Dermis blood vessel endothelial cell (primary cell): ENCODE measurements around the gene RUNX1. TPM values are rescaled to one million over a fixed set of nuclear protein-coding genes. Genes with fewer than 3 reads are reported as not detected.

ENCODE experiments used
- DNase-seq: peaks from one replicate; pipeline ENCODE4 v3.0.0; 2010
- total RNA-seq: library from RNA; depleted of rRNA; stranded (reverse); fragments of >200 nt; gene quantifications from 2 replicates; pipeline ENCODE4 v1.2.3, GENCODE V29; 2014

The RUNX1 gene
- total RNA-seq, 1 donor from 2014 or later, result 1.7 TPM

DNA sequence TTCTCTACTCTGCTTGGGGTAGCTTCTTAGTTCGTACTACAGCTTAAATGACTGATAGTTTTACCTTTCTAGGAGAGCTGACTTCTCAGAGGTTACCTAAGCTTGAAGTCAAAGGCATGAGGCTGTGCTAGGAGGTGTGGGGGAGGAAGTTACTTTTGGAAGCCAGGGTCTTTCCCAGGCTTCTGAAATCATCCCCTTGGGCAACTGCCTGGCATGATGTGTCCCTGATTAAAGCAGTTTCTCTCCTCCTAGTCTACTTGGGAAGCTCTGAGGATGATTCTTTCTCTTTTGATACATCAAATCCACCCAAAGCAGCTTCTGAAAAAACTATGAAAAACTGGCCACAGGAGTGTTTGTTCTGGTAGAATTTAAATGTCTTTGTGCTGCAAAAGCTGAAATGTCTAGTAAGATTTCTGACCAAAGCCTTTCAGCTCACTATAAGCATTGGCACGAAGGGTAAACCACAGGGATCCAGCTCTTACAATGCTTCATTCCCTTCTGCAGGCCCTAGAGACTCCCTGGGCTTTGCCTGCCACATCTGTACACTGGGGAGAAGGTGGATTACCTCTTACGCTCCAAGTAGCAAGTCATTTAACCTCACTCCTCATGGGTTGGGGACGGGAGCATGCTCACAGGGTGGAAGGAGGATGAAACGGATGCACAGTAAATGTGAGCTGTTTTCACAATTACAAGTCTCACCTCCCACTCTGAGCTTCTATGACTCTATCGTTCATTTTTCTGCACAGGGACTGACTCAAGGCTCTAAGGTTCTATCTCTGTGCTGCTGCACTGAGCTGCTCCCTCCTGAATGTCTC lies 59.6 kb downstream of the RUNX1 start:
- no peak for DNase-seq

GRCh38 chr21:34988625-34989024 lies 60.5 kb downstream of the RUNX1 start:
- no peak for DNase-seq

DNA sequence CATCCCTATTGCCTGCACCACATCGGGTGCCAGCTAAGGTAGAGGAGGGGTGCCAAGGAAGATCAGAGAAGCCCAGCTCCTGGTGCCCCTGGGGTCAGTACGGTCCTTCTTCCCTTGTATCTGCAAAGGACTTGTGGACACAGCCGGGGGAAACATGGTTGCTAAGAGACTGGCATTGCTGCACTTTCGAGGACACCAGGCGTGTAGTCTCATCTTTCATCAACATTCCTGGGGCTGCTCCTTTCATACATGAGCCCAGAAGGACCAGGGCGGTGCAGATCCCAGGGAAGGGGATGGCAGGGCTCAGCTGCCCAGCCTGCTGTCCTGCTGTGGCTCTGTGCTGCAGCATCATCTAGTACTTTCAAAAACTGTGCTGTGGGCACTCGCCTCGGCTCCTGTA lies 61.0 kb downstream of the RUNX1 start:
- DNase-seq, result no peak

DNA sequence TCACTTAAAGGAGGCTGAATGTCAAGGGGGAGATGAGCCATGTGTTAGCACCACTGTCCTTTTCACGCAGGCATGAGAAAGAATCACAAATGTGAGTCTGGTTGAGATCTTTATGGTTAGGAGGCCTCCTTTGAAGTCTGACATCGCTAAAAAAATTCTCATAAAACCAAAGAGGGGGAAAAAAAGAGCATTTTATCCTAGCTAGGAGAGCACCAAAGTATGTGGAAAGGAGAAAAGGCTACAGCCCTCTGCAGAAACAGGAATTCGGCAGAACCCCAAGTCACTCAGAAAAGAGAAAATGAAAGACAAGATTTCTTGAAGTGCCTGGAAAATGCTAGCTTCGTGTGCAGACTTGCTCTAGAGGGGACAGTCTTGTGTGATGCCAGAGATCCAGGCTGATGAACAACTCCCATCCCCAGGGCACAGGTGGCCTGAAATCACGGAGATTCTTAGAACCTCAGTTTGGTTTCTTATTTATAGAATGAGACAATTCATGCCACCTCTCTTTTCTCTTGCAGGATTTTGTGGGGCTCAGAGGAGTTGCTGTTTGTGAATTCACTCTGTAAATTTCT lies 61.5 kb downstream of the RUNX1 start:
- no peak for DNase-seq

DNA sequence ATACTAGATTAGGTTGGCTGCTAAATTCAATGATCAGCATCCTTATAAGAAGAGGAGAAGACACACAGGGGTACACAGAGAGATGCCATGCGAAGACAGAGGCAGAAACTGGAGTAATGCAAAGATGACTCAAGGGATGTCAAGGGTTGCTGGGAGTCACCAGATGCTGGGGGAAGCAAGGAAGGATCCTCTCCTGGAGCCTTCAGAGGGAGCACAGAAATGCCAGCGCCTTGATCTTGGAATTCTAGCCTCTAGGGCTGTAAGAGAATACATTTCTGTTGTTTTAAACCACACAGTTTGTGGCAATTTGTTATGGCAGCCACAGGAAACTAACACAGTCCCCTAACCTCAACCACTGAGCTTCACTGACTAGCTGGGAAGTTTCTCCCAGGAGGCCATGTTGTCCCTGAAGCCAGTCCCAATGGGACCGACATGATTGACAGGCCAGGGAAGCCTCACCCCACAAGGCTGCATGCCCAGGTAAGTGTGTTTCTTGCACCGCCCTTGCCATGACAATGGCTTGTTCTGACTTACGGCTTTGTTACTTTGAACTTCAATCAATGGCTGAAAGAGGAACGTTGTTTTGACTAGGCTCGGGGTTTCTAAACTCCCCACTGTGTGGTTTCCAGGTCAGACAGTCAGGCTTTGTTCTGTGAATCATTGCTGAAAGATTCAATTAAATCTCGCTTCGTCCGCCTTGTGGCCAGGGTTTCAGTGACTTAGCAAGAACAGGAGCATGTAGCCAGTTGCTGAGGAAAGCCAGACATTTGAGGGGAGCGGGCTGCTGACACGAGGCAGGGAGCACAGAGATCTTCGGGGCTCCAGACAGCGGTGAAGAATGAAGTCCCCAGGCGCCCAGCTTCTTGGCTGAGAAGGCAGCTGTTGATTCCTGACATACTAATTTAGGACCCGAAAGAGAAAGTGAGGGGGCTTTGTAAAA lies 62.3 kb downstream of the RUNX1 start:
- no peak for DNase-seq

- DNase-seq, result no peak
Observed at GRCh38 chr21:34984356-34985058, 64.6 kb downstream of the RUNX1 start.

DNA sequence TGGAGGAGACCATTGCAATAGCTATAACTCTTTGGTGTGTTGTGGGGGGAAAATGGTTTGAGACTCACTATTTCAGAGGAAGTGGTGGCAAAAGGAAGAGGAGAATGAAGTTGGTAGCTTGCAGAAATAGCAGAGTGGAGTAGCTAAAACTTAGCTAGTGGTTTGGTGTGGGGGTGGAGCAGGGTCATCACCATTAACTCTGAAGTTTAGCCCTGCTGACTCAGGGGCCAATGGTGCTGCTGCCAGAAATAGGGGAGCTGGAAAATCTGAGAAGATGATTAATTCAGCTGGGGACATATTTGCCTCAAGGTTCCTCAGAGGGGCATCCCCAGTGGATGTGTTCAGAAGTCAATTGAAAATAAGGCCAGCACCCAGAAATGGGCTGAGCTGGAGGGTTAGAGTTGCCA lies 65.4 kb downstream of the RUNX1 start:
- DNase-seq, result peak; percentile 16

DNA sequence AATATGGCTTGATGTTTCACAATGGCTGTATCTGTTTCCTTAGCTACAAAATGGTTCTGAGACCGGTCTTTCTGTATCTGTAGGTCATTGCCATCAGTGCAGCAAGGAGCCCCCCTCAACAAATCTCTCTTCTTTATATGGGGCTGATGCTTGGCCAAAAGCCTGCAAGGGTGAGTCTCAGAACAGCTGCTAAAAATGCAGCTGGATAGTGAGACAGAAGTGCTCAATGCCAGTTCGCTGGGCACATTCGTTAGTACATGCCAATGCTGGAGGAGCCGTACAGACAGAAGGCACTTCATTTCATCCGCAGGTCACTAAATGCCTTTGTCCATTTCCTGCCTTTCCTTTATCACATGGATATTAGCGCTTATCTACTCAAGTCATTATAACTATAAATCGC lies 67.3 kb downstream of the RUNX1 start:
- no peak for DNase-seq

GRCh38 chr21:34980423-34981115 lies 68.5 kb downstream of the RUNX1 start:
- DNase-seq, result no peak

- no peak for DNase-seq
Observed at GRCh38 chr21:34979383-34979782, 69.7 kb downstream of the RUNX1 start.

GRCh38 chr21:34977333-34977732 lies 71.8 kb downstream of the RUNX1 start:
- no peak for DNase-seq

DNA sequence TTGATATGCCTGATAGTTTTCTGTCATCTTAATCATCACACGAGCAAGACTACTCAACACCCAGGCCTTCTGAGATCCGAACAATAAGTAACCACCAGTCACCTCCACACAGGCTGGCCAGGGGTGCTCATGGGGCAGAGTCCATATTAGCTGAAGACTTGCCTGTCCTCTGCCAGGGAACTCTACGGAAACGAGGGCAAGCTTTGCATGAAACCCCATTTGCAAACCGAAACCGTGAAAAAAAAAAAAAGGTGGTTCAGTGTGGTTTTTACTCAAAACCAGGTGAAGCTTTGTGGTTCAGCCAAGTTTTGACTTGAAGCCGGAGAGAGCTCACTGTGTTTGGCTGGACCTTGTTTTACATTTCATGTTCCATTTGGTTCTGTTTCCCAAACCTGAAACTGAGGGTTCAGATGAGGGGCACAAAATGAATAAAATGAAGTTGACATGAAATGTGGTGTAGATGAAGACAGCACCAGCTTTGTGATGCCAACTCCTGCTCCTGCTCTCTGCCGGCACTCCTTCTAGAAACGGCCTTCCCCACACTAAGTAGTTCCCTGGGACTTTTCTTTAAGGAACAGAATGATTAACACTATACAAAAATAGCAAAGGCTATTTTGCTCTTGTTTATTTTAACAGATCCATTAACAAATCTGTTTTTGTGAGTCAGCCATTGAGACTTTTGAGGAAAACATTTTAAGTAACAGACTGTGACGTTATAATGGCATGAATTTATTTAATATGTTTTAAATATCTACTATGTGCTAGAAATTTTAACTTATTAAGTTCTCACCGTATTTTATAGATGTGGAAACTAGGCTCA lies 74.7 kb downstream of the RUNX1 start:
- DNase-seq, result no peak

DNA sequence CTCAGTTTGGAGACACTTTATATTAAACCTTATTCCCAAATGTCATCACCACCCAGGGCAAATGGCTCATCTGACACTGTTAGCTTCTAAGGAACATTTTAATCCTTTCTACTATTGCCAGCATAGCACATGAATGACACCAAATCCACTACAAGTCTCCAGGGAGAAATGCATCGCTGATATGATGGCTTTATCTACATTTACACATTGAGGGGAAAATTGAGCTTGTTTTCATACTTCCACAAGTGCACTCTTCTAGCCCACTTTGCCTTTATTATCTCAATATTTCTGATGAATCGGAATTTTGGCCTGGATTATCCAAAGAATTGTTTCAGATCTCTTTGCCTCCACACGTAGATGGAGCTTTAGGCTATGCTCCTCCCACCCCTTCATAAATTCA lies 75.4 kb downstream of the RUNX1 start:
- no peak for DNase-seq

DNA sequence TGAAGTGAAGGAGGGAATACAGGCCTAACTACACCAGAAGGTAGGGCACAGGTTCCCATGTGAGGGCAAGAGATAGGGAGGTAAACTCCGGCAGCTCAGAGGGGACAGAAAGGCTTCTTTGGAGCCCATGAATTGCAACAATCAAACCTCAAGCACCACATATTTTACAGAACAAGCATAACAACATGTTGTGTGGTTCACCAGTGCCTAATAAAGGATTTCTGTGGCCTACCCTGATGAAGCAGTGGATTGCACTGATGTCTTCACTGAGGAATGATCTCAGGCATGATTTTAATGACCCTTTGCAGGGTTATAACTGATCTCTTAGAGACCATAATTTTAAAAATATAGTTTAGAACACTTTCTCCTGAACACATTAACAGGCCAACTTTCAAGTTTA lies 77.4 kb downstream of the RUNX1 start:
- DNase-seq, result no peak

DNA sequence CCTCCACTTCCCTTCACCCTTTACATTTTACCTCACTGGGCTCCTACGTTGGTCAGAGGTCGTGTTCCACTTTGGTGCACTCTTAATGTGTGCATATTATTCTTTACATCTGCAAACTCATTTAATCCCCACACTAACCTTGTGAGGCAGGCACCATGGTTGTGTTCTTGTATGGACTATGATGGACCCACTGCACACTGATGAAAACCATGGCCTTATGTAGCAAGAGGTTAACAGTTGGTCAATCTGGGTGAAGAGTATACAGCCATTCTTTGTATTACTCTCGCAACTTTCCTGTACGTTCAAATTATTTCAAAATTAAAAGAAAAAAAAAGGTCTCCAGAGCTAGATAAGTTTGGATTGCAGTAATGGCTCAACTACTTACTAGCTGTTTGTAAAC lies 78.5 kb downstream of the RUNX1 start:
- no peak for DNase-seq

DNA sequence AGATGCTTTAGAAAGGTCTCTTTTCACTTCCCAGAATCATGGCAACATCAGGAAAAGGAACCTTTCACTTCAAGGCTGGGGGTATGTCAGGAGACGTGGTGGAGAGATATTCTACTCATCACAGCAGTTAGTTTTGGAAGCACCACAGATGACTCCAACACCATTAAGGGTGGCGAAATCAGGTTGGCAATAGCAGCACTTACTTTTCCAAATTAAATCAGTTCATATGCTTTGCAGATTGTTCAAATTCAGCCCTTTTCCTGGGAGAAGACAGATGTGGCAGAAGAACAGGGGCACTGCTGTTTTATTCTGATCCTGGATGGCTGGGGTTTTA lies 79.0 kb downstream of the RUNX1 start:
- no peak for DNase-seq

- no peak for DNase-seq
Observed at GRCh38 chr21:34969423-34970166, 79.5 kb downstream of the RUNX1 start.

- DNase-seq, result no peak
Observed at GRCh38 chr21:34968414-34969333, 80.4 kb downstream of the RUNX1 start.

DNA sequence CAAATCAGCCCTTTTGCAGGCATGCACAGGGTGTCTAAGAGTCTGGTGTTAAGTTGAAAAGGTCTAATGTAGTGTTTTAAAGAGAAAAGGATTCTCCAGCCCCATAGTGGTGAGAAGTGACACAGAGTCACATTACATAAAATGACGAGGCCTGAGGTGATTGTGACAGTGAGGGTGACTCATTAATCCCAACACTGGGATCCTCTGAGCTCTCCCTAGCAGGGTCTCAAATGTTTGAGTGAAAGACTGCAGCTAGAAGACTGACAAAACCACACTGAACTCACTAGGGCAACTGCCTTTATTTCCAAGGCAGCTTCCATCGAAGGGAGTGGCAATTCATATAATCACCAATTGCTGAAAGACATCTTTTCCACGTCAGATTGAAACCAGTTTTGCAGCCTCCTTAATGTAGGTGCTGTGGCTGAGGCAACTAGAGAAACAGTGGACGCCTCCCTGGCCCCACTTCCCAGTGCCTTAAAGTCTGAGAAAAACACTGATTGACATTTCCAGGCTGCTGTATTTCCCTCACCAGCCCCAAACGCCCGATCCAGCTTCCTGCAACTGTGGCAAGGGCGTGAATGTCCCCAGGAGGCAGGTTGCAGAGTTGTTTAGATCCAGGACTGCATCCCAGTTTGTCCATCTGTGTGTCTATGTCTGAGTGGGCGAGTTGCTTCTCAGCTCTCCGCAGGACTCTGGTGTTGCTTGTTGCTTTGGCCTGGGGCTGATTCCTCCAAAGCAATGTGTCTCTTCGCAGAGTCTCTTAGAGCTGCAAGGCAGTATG lies 81.4 kb downstream of the RUNX1 start:
- DNase-seq, result no peak
